Activated naive CD8-positive, alpha-beta T cell (primary cell): ENCODE results near the gene SLC27A2.
A peak's percentile ranks its signal among the peaks of the same experiment; 100 is the strongest.

Experiments used
- H3K27ac Mint-ChIP-seq: one replicate; pipeline ENCODE4 v1.8.0; 2021; ENCODE audit warnings: mixed read lengths
- H3K27me3 Mint-ChIP-seq: one replicate; pipeline ENCODE4 v1.8.0; 2021; ENCODE audit warnings: mixed read lengths
- H3K36me3 Mint-ChIP-seq: one replicate; pipeline ENCODE4 v1.8.0; 2021; ENCODE audit warnings: mixed read lengths
- H3K4me1 Mint-ChIP-seq: one replicate; pipeline ENCODE4 v1.8.0; 2021; ENCODE audit warnings: low read depth, mixed read lengths
- H3K4me3 Mint-ChIP-seq: one replicate; pipeline ENCODE4 v1.8.0; 2021; ENCODE audit warnings: mild to moderate bottlenecking, mixed read lengths
- H3K9me3 Mint-ChIP-seq: one replicate; pipeline ENCODE4 v1.8.0; 2021; ENCODE audit warnings: low read depth, mixed read lengths

Gene SLC27A2

DNA sequence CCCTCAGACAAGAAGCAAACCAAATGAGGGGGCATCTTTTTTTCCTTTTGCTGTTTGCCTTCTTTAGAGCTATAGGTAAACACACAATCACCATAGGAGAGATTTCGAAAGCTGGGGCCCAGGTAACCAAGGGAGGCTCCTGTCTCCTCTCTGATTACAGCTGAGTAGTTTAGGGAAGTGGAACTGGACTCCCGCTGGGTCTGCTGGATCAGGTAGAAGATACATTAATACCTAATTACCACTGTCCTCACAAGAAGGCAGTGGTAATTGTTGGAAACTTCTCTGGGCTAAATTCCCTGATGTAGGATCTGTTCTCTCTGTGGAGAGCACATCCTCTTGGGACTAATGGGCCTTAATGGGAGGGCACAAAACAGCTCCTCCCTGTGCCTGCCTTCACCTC is 50.8 kb downstream of the SLC27A2 start:
- H3K27ac Mint-ChIP-seq, result no peak overlapping the region
- H3K4me1 Mint-ChIP-seq, result no peaks in the 10 kb centered on the region
- no peaks in the 10 kb centered on the region for H3K36me3 Mint-ChIP-seq
- no peak overlapping the region for H3K4me3 Mint-ChIP-seq
- H3K27me3 Mint-ChIP-seq, result no peaks in the 10 kb centered on the region
- H3K9me3 Mint-ChIP-seq, result no peaks in the 10 kb centered on the region

DNA sequence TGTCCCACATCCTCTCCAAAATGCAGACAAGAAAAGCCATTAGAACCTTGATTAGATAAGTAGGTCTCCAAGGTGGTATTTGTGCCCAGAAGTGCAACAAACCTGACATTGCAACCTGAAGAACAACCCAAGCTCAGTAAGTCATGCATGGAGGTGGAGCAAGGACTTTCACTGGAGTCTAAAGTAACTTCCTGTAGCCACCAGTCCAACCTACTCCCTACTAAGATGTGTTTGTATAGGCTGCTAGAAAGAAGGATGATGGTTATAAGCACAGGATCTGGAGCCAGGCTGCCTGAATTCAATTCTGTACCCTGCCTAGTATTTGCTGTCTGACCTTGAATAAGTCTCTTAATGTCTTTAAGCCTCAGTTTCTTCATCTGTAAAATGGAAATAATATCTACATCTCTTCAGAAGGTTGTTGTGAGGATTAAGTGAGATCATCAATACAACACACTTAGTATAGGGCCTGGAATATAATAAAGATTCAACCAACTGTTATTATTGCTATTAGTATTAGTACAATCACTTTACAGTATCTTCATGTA is 51.3 kb downstream of the SLC27A2 start:
- Mint-ChIP-seq H3K9me3 (no peaks in the 10 kb centered on the region), H3K4me1 (no peaks in the 10 kb centered on the region), H3K27ac (no peak overlapping the region), H3K36me3 (no peaks in the 10 kb centered on the region), H3K27me3 (no peaks in the 10 kb centered on the region), H3K4me3 (no peak overlapping the region)

DNA sequence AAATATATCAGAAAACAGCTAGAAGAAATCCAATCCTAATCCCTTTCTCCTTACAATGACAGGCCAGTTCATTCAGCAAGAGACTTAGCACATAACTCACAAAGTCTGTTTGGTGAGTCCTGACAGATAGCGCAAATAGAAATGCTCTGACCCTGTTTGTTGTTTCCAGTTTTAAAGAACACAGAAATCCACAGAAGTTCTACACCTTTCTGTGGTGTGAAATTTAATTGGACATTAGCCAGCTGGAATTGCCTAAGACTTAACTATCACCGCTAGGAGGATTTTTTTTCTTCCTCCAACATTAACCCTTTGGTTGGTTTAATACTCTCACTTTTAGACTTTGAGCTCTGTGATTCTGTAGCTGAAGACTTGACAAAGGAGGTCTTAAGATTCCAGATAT is 52.8 kb downstream of the SLC27A2 start:
- no peak overlapping the region for H3K27ac Mint-ChIP-seq
- no peak overlapping the region for H3K4me3 Mint-ChIP-seq
- H3K4me1 Mint-ChIP-seq, result no peaks in the 10 kb centered on the region
- no peaks in the 10 kb centered on the region for H3K27me3 Mint-ChIP-seq
- no peaks in the 10 kb centered on the region for H3K9me3 Mint-ChIP-seq
- H3K36me3 Mint-ChIP-seq, result no peaks in the 10 kb centered on the region

DNA sequence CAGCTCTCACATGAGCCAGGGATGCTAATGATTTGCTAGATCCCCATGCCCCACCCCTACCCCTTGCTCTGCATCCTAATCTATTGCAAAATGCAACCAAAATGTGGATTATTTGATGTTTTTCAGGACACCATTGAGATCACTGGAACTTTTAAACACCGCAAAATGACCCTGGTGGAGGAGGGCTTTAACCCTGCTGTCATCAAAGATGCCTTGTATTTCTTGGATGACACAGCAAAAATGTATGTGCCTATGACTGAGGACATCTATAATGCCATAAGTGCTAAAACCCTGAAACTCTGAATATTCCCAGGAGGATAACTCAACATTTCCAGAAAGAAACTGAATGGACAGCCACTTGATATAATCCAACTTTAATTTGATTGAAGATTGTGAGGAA is 53.8 kb downstream of the SLC27A2 start:
- Mint-ChIP-seq H3K4me3 (no peak overlapping the region), H3K27me3 (no peaks in the 10 kb centered on the region), H3K27ac (no peak overlapping the region), H3K4me1 (no peaks in the 10 kb centered on the region), H3K9me3 (no peaks in the 10 kb centered on the region), H3K36me3 (no peaks in the 10 kb centered on the region)

DNA sequence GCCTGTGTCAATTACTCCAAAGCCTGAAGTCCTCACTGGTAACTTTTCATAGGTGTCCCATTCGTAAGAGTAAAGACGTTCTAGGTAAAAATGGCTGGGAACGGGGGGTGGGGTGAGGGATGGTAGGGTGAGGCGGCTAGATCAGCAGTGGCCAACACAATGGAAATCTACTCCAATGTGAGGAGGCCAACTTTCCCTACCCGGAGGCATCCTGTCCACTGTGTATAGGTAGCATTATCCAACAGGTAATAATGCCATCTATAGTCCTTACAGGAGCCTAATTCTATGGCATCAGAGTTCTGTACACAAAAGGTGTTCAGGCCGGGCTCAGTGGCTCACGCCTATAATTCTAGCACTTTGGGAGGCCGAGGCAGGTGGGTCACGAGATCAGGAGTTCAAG is 54.4 kb downstream of the SLC27A2 start:
- Mint-ChIP-seq H3K9me3 (no peaks in the 10 kb centered on the region), H3K27me3 (no peaks in the 10 kb centered on the region), H3K27ac (no peak overlapping the region), H3K4me1 (no peaks in the 10 kb centered on the region), H3K36me3 (no peaks in the 10 kb centered on the region), H3K4me3 (no peak overlapping the region)

DNA sequence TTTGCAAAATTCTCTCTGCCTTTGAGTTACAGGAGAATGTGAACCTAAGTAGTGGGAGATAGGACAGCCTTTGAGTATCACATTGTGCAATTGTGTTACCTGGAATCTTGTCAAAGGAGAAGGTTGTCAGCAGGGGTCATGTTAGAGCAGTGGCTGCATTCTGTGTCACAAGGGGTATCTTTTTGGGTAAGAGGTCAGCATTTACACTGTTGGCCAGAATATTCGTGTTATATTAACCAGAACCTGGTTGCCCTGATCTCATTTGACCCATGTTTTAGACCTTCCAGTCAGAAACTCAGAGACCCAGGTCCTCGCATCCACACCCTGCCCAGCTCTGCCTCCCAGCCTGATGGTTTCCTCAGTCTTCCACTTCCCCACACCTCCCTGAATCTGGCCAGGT is 56.3 kb downstream of the SLC27A2 start:
- Mint-ChIP-seq H3K9me3 (no peaks in the 10 kb centered on the region), H3K4me1 (no peaks in the 10 kb centered on the region), H3K36me3 (no peaks in the 10 kb centered on the region), H3K4me3 (no peak overlapping the region), H3K27ac (no peak overlapping the region), H3K27me3 (no peaks in the 10 kb centered on the region)

DNA sequence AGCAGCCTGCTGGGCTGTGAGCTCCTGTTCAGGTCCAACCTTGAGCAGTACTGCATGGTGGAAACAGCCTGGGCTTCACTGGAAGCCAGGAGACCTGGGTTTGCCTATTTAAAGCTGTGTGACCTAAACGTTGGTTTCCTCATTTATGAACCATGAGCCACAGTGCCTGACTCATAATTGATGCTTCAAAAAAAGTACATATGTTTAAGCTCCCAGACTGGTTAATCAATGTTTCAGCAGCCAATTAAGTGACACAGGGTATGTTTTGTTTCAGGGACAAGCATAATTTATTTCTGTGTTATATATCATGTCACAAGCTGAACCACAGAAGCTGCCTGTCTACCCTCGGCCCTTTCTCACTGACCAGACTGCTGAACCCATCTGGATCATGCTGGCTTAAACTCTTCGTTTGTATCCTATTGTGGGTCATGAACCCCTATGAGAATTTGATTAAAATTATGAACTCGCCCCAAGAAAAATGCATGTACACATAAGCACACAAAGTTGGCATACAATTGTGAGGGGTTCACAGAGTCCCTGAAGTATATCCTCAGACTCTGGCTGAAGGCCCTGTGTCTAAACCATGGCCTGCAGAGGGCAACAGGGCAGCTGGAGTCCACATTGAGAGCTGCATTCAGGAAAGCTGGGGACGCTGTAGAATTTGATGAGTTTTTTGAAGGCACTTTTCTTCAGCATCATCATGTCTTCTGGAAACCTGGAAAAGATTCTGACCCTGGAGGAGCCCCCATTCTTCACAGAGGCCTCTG is 59.9 kb downstream of the SLC27A2 start:
- H3K27ac Mint-ChIP-seq, result no peak overlapping the region
- no peaks in the 10 kb centered on the region for H3K27me3 Mint-ChIP-seq
- no peak overlapping the region for H3K4me3 Mint-ChIP-seq
- no peaks in the 10 kb centered on the region for H3K36me3 Mint-ChIP-seq
- no peaks in the 10 kb centered on the region for H3K9me3 Mint-ChIP-seq
- H3K4me1 Mint-ChIP-seq, result peaks cover 4% of the 10 kb centered on the region

DNA sequence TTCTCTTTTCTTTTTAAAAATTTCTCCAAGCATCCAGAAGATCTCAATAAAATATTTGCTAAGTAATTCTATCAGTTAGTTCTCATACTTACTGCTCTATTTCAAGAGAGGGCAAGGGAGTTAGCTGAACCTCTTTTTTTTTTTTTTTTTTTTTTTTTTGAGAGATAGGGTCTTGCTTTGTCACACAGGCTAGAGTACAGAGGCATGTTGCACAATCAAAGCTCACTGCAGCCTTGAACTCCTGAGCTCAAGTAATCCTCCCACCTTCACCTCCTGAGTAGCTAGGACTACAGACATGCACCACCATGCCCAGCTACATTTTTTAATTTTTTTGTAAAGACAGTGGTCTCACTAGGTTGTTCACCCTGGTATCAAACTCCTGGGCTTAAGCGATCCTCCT is 62.2 kb downstream of the SLC27A2 start:
- Mint-ChIP-seq H3K27ac (no peak overlapping the region), H3K4me1 (peaks cover 23% of the 10 kb centered on the region), H3K27me3 (no peaks in the 10 kb centered on the region), H3K9me3 (no peaks in the 10 kb centered on the region), H3K4me3 (no peak overlapping the region), H3K36me3 (no peaks in the 10 kb centered on the region)

DNA sequence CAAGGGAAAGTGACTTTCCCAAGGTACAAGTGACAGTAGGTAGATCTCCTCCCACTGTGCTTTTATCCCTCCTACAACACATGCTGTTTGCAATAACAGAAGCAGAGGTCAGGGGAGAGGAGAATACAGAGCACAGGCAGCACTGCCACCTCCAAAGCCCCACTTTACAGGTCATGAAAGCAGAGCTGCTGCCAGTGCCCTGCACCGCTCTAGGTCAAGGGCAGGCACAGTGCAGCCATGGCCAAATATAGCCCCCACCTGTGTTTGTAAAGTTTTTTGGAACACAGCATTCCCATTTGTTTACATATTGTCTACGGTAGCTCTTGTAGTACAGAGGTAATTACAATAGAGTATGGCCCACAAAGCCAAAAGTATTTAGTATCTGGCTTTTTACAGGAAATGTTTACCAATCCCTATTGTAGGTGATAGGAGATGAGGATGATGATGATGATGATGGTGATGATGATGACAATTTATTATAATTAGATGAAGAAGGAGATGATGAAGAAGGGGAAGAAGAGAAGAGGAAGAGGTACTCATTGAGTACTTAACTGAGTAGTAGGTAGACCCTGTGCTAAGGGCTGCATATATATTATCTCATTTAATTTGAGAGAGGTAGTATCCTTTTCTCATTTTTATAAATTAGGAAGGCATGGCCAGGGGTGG is 63.1 kb downstream of the SLC27A2 start:
- Mint-ChIP-seq H3K27me3 (no peaks in the 10 kb centered on the region), H3K9me3 (no peaks in the 10 kb centered on the region), H3K36me3 (no peaks in the 10 kb centered on the region), H3K27ac (no peak overlapping the region), H3K4me1 (peaks cover 28% of the 10 kb centered on the region), H3K4me3 (no peak overlapping the region)

DNA sequence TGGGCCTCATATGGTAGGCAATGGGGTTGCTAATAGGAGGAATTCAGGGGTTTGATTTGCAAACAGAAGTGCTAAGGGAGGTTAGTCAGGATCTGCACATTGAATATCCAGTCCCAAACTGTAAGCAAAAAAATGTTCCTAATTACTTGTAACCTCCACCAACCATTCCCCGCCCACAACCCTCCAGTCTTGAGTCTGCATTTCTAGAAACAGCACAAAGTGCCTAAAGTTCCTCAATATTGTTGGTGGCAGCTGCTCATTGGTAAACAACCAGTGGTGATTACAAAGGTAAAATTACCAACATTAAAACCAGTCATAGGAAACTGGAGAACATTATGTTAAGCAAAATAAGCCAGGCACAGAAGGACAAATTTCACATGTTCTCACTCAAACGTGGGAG is 64.6 kb downstream of the SLC27A2 start:
- no peaks in the 10 kb centered on the region for H3K36me3 Mint-ChIP-seq
- H3K9me3 Mint-ChIP-seq, result no peaks in the 10 kb centered on the region
- H3K27me3 Mint-ChIP-seq, result no peaks in the 10 kb centered on the region
- peaks cover 28% of the 10 kb centered on the region for H3K4me1 Mint-ChIP-seq
- H3K4me3 Mint-ChIP-seq, result no peak overlapping the region
- H3K27ac Mint-ChIP-seq, result no peak overlapping the region

DNA sequence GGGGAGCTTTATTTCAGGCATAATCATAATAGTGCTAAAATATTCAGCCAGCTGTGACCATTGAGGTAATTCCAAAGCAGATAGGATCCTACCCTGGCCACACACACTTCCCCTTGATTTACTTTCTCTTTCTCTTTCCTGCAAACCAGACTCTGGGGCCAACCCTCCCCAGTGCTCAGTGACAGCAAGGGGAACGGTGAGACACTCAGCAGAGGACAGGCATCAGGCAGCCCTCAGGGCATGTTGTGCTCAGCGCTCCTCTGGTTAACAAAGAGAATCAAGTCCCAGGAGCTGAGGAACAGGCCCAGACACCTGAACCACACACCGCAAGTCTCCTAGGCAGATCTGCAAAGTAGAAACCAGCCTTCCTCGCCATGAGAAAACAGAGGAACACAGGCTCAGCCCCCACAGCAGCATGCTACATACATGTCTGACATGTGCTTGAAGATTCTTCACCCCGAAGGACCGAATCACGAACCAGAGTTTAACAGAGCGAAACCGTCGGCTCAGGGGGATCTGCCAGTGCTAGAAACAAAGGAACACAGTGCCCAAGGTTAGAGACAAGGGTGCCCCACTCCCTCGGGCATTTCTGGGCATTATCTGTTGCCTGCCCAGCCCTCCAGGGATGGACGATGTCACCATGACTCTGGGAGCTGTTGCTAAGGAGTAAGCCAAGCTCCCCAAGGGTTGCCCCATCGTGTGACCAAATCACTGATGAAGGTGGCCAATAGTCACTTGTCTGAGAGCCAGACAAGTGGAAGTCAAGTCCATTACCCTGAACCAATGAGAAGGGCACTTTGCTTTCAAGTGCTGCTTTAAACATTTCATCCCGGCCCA is 66.0 kb downstream of the SLC27A2 start:
- peak overlapping the region; percentile 96 for H3K27ac Mint-ChIP-seq

DNA sequence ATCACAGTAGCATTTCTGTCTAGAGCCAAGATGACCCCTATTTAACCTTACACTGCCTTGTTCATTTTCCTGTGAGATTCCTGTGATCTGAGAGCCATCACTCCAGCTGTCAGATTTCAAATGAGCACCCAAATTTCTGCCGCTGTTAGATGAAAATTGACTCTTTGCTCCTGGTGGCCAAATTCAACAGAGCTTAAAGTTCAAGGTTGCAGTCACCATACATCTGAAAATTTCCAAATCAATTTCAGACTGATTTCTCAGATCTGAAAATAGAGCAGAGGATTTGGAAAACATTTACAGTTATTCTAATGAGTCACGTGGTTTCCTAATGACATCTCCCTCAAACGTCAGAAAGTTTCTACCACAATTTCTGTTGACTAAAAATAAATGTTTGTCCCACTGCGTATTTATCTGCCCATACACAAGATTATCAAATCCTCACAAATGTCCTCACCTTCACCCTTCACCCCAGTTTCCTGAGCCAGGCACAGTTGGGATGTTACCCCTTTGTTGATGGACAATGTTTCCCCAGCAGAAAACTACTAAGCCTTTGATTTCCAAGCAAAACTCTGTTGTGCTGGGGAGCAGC is 67.1 kb downstream of the SLC27A2 start:
- peak overlapping the region; percentile 96 for H3K27ac Mint-ChIP-seq
- H3K27me3 Mint-ChIP-seq, result no peaks in the 10 kb centered on the region
- peak overlapping the region; percentile 59 for H3K4me3 Mint-ChIP-seq
- H3K4me1 Mint-ChIP-seq, result peaks cover 28% of the 10 kb centered on the region
- no peaks in the 10 kb centered on the region for H3K36me3 Mint-ChIP-seq
- H3K9me3 Mint-ChIP-seq, result no peaks in the 10 kb centered on the region

More for the DNA sequence above, 66.0 kb downstream of the SLC27A2 start:
- no peaks in the 10 kb centered on the region for H3K36me3 Mint-ChIP-seq
- H3K4me3 Mint-ChIP-seq, result peak overlapping the region; percentile 68
- H3K27me3 Mint-ChIP-seq, result no peaks in the 10 kb centered on the region
- peaks cover 28% of the 10 kb centered on the region for H3K4me1 Mint-ChIP-seq
- no peaks in the 10 kb centered on the region for H3K9me3 Mint-ChIP-seq

DNA sequence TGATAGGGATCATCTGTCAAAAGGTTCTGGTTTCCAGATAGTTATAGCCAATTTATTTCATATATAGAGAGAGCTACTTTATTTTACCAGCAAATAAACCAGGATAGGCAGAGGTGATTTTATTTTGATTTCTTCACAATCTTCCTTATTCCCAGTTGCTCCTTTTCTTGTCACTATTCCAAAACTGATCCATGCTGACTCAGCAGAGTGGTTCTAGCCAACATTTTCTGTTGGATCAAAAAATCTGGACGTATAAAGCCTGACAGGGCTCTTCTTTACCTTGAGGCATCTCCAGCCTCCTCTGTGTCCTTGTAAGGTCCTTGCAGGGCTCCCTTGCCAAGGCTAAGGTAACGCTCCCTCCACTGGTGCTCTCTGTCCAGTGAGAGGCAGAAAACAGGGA is 67.7 kb downstream of the SLC27A2 start:
- H3K36me3 Mint-ChIP-seq, result no peaks in the 10 kb centered on the region
- H3K4me1 Mint-ChIP-seq, result peaks cover 28% of the 10 kb centered on the region
- no peak overlapping the region for H3K4me3 Mint-ChIP-seq
- peak overlapping the region; percentile 96 for H3K27ac Mint-ChIP-seq
- H3K27me3 Mint-ChIP-seq, result no peaks in the 10 kb centered on the region
- no peaks in the 10 kb centered on the region for H3K9me3 Mint-ChIP-seq

DNA sequence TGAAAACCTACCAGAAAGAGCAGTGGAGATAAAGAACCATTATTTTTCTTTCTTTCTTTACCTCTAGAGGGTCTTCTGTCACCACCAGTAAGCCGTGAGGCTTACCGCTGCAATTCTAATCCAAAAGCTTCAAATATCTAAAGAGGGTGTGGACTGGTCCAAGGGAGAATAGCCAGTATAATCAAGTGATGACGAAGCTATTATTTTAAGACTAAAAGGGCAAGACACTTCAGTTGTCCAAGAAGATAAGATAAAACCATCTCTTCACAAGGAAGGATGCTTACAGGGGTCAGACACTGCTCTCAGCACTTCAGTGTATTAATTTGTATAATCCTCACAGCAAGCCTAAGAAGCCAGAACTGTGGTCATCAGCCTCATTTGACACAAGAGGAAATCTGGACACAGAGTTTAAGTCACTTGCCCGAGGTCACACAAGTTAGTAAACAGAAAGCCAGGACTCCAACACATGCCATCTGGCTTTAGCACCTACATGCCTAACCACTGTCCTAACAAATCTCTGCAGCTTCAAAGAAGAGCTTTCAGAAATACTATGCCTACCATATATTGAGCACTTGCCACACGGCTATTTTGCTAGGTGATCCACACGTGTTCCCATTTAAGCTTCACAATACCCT is 68.9 kb downstream of the SLC27A2 start:
- Mint-ChIP-seq H3K4me3 (no peak overlapping the region), H3K9me3 (no peaks in the 10 kb centered on the region), H3K27ac (no peak overlapping the region), H3K4me1 (peaks cover 28% of the 10 kb centered on the region), H3K36me3 (no peaks in the 10 kb centered on the region), H3K27me3 (no peaks in the 10 kb centered on the region)
